ENCODE data around the gene CACNB2. TPM values are rescaled to one million over a fixed set of nuclear protein-coding genes. Genes with fewer than 3 reads are reported as not detected.

The CACNB2 gene
- polyA plus RNA-seq, 12 donors, result 0.86 to 7.3 (median 1.7) TPM; not detected in 1

DNA sequence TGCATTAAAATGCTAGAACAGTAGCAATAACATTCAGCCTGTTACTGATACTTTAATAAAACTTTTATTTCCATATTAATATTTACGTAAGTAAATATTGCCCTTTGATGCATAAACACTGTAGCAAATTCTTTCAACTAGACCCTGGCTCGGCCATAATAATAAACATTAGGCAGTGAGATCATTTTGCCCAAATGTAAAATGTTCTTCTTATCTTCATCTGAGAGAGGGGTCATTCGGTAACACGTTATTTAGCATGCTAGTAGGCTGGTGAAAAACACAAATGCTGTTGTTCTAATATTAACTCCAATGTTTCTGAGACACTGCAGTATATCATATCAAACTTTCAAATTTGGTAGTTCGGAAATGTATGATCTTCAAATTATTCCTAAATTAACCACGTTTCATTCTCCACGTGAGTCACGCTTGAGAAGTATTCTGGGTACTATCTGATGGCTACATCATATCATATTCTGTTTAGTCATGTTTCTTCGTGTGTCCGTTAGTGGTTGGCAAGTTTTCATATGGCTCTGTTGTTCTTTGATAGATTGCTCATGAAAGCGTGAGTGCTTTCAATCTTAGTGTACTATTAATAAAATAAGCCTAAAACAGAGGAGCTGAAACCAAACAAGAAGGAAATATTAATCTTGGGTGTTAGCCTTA, 365.4 kb downstream of the CACNB2 start:
- no peak for DNase-seq

DNA sequence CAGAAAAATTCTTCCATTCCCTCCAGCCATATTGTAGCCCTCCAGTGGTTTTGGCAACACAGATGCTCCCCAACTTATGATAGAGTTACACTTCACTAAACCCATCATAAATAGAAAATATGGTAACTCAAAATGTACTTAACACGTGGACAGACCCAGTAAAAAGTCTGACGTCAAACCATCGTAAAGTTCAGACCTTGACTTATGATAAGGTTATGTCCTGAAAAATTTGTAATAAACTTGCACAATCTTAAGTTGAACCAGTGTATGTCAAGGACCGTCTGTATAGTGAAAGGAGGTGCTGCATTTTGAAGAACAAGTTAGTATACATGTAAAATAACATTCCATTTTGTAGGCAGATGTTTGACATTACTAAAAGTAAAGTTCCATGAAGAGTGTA, 368.4 kb downstream of the CACNB2 start:
- no peak for DNase-seq

DNA sequence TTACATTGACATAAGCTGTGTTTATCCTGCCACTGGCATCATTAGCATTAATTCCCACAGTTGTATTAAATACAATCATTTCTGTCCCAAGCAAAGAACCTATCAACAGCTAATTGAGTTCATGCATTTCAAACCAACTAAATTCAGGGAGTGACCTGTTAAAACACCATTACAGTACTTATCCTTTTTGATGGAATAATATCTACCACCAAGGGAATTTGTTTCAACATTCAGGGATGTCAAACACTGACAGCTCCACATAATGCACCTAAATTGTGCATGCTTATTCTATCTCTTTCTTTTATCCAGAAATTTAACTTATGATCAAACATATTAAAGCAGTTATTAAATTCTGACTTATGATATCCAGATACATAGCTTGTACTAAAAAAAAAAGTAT, 374.3 kb downstream of the CACNB2 start:
- DNase-seq, result no peak

DNA sequence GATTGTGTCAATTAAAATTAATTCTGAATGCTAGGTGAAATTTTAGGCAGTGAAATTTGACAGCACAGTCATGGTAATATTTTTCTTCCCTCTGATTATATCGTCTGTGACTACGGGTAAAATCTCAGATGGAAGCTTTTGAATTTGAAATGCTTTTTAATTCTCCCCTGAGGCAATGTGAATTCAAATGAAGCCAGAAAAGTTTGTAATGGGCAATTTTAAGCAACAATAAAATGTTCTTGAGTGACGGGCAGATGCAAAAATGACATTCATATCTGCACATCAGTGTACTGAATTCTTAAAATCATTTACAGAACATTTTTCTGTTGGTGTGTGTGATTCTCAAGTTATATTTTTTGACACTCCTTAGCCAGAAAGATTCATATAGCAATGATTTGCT, 376.6 kb downstream of the CACNB2 start:
- DNase-seq, result no peak

DNA sequence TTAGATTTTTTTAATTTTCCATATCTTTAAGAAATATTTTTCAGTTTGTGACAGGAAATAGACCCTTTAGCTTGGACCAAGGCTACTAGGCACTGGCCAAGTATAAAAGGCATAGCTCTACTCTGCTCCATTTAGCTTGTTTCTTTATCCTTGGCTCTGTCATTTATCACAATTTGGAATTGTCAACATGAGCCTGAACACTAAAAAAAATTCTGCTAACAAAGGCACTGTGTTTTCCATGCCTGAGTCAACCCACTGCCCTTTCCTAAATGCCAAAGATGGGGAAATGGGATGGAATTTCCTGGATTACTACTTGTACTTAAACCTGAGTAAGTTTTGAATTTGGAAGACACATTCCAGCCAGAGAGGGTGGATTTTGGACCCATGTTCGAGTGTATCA, 382.8 kb downstream of the CACNB2 start:
- no peak for DNase-seq

DNA sequence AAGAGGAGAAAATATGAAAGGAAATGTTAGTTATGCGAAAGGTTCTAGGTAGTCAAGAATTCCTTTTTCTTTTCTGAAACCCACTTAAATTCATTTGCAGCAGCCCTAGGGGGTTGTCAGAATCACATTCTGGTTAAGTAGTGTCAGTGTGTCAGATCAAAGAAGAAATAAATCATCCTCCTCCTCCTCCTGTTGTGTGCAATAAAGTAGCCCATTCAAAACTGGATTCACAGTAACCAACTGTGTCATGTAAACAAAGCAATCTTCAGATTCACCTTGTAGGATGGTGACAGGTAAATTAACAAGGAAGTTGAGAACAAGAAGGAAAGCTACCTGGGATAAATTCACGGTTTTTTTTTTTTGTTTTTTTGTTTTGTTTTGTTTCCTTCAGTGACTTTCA, 383.6 kb downstream of the CACNB2 start:
- DNase-seq, result no peak

DNA sequence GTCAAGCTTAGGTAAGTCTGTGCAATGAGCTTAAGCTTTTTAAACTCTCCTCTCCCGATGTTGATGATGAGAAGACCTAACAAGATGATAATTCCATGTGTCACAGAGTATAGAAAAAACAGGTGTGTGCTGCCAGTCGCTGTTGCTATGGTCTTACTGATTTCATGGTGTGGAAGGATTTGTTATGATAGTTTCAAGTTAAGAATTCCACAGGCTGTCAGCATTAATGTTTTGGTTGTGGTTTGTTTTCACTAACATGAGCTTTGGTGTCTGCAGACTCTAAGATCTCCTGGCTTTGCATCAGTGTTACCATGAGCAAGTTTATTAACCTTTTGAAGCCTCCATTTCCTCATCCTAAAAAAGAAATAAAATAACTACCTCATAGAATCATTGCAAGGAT, 387.5 kb downstream of the CACNB2 start:
- no peak for DNase-seq

DNA sequence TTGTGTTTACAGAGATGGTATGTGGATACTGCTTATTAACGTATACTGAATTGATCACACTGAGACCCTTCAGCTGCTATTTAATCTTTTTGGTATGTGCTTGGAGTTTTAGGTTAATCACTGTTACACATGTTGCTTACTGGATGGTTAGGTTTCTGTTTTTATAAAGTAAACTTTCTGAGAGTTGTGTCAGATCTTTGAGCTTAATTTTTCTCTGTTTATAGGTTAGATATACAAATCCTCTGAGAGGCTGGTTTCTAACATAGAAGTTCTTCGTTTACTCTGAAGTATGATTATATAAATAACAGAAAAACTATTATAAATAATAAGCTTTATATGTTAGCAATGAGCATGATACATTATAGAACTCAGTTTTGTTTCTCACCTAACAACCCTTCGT, 388.1 kb downstream of the CACNB2 start:
- DNase-seq, result no peak

DNA sequence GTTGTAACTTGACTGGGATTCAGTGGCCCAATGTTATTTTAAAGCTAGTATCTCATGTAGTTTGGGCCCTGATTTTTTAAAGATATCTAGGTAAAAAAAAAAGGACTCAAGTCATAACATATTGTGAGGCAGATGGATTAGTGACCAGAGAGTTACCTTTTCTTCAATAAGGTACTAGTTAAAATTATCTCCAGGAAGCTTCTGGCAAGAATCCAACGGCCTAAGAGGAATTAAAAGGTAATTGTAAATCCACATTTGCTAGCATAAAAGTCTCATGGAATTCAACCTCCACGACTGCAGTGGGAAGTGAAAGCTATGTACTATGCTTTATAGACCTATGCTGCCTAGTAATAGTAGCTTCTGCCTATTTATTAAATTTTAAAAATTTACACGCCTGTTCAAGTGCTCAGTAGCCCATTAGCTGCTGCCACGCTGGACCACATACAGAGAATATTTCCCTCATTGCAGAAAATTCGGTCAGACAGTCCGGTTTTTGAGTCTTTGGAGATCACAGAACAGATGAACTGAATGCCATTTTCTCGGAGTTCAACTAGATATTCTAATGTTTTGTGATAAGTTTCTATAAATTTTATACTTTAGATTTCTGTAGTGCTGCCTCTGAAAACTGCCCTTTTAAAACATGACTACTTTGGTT, 392.8 kb downstream of the CACNB2 start:
- no peak for DNase-seq

DNA sequence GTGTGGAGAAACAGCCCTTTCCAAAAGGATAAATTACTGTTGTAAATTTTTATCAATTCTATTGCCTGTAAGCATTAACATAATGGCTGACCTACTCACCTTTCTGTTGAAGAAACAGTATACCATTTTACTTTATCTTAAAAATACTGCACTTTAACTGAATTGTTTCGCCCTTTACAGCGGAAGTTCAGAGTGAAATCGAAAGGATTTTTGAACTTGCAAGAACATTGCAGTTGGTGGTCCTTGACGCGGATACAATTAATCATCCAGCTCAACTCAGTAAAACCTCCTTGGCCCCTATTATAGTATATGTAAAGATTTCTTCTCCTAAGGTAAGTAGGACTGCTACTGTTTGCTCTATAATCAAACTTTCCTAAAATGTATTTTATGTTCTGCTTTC, 393.7 kb downstream of the CACNB2 start:
- no peak for DNase-seq

DNA sequence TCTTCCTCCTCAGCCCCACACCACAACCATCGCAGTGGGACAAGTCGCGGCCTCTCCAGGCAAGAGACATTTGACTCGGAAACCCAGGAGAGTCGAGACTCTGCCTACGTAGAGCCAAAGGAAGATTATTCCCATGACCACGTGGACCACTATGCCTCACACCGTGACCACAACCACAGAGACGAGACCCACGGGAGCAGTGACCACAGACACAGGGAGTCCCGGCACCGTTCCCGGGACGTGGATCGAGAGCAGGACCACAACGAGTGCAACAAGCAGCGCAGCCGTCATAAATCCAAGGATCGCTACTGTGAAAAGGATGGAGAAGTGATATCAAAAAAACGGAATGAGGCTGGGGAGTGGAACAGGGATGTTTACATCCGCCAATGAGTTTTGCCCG, 399.1 kb downstream of the CACNB2 start:
- DNase-seq, result no peak

DNA sequence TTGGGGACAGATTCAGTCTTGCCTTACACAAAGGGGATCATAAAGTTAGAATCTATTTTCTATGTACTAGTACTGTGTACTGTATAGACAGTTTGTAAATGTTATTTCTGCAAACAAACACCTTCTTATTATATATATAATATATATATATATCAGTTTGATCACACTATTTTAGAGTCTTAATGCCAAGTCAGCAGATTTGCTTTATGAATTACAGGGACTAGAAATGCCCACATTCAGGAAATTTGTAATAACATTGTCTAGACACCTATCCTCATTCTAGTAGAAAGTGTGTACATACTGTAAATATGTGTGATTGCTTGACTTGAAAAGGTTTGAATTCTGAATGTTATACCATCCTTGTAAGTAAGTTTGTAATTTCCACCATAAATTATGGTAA, 400.0 kb downstream of the CACNB2 start:
- DNase-seq, result no peak

DNA sequence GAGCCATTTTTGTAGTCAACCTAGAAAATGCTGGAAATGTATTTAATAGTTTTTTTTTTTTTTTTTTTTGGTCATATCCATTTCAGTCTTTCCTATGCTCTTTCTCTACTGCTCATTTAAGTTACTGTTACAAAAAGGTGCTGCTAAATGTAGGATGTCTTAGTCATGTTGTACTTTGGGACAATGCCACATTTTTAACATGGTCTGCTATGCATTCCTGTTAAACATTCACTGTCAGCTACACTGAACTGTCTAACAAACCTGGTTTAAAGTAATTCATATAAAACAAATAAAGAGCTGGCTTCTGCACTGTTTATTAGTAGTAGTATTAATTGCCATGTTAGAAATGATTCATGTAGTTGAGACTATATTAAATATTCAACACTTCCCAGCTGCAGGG, 402.6 kb downstream of the CACNB2 start:
- no peak for DNase-seq

DNA sequence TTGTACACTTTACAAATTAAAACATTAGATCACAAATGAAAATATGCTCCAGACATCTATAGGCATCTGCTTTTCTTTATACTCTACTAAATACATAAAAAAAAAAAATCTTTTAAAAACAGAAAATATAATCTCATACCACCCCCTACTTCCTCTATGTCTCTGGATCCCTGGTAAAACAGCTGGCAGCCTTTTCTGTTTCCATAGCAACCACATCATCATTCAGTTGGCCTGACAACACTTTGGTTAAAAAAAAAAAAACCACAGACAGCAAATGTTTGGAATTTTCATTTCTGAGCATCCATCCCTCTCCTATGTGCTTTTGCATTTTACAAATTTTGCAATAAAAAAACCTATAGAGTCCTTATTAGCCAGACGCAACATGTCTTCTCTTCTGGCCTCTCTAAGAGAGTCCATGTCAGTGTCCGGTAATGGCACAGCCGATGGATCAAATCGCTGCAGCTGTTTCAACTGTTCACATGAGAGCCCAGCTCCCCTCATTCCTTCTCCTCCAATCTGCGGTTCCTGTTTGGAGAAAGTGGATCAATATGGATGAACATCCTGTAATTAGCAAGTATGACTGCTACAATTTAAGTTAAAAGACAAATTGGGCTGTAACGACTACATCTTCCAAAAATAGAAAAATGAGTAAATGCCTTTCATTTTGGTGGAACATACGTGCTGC, 405.5 kb downstream of the CACNB2 start:
- peak; percentile 13 for DNase-seq

DNA sequence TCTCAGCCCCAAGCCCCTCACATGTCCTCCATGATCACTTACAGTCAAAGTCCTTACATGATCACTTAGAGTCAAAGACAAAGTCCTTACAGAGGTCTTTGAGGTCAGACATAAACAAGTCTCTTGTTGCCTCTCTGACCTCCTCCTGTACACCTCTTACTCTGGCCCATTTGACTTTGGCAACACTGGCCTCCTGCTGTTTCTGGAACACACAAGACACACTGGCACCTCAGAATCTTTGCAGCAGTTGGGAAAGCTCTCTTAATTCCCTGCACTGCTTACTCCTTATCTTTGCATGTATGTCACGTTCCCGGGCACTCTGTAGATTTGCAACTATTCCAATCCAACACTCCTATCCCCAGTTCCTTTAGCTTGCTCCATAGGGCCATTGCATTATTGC, 408.9 kb downstream of the CACNB2 start:
- DNase-seq, result no peak

DNA sequence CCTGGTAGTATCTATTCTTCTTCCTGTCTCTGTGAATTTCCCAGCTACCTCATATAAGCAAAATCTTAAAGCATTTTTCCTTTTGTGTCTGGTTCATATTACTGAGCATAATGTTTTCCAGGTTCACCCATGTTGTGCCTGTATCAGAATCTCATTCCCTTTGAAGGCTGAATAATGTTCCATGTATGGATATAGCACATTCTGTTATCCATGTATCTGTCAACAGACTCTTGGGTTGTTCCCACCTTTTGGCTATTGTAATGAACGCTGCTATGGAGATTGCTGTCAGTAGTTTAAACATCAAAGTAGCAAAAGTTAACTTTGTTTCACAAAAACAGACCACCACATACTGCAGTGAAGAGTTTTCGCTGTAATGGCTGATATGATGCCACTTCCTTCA, 411.2 kb downstream of the CACNB2 start:
- no peak for DNase-seq

DNA sequence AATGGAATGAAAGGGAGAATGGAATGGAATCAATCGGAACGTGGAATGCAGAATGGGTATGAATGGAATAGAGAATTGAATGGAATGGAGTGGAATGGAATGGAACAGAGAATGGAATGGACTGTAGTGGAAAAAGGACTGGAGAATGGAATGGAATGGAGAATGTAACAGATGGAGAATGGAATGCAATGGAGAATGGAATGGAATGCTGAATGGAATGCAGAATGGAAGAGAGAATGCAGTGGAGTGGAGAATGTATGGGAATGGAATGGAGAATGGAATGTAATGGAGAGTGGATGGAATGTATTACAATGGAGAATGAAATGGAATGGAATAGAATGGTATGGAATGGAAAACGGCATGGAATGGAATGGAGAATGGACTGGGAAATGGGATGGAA, 414.3 kb downstream of the CACNB2 start:
- no peak for DNase-seq

DNA sequence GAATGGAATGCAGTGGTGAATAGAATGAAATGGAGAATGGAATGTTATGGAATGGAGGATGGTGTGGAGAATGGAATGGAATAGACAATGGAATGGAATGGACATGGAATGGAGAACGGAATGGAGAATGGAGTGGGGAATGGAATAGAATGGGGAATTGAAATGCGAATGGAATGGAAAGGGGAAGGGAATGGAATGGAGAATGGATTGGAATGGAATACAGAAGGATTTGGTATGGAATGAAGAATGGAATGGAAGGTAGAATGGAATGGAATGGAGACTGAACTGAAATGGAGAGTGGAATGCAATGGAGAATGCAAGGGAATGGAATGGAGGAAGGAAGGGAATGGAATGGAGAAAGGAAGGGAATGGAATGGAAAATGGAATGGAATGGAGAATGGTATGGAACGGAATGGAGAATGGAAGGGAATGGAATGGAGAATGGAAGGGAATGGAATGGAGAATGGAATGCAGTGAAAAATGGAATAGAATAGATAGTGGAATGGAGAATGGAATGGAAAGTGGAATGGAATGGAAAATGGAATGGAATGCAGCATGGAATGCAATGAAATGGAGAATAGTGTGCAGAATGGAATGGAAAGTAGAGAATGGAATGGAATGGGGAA, 416.4 kb downstream of the CACNB2 start:
- no peak for DNase-seq

DNA sequence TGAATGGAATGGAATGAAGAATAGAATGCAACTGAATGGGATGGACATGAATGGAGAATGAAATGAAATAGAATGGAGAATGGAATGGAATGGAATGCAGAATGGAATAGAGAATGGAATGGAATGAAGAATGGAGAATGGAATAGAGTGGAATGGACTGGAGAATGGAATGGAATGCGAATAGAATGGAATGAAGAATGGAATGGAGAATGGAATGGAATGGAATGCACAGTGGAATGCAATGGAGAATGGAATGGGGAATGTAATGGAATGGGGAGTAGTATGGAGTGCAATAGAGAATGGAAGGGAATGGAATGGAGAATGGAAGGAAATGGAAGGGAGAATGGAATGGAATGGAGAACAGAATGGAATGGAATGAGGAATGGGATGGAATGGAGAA, 417.7 kb downstream of the CACNB2 start:
- no peak for DNase-seq

DNA sequence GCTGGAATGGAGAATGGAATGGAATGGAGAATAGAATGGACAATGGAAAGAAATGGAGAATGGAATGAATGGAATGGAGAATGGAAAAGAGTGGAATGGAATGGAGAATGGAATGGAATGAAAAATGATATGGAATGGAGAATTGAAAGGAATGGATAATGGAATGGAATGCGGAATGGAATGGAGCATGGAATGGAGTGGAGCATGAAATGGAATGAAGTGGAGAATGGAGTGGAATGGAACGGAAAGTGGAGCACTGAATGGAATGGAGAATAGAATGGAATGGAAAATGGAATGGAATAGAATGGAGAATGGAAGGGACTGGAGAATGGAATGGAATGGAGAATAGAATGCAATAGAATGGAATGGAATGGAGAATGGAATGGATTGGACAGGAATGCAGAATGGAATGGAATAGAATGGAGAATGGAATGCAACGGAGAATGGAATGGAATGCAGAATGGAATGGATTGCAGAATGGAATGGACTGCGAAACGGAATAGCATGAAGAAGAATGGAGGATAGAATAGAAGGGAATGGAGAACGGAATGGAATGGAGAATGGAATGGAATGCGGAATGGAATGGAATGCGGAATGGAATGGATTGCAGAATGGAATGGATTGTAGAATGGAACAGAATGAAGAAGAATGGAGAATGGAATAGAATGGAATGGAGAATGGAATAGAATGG, 421.8 kb downstream of the CACNB2 start:
- no peak for DNase-seq

DNA sequence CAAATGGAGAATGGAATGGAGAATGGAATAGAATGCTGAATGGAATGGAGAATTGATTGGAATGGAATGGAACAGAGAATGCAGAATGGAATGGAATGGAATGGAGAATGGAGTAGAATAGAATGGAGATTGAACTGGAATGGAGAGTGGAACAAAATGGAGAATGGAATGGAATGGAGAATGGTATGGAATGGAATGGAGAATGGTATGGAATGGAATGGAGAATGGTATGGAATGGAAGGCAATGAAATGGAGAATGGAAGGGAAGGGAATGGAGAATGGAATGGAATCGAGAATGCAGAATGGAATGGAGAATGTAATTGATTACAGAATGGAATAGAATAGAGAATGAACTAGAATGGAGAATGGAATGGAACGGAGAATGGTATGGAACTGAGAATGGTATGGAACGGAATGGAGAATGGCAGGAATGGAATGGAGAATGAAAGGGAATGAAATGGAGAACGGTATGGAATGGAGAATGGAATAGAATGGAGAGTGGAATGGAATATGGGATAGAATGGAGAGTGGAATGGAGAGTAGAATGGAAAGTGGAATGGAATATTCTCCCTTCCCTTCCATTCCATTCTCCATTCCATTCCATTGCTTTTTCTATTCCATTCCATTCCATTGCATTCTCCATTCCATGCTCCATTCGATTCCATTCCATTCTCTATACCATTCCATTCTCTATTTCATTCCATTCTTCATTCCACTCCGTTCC, 422.9 kb downstream of the CACNB2 start:
- DNase-seq, result no peak

DNA sequence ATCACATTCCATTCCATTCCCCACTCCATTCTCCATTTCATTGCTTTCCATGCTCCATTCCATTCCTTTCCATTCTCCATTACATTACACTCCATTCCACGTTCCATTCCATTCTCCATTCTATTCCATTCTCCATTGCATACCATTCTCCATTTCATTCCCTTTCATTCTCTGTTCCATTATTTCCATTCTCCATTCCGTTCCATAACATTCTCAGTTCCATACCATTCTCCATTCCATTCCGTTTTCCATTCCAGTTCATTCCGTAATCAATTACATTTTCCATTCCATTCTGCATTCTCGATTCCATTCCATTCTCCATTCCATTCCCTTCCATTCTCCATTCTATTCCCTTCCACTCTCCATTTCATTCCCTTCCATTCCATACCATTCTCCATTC, 424.8 kb downstream of the CACNB2 start:
- DNase-seq, result no peak

Data from muscle of arm (tissue), 12 donors.